Right kidney (tissue), 1 donor: Measurements from ENCODE around the gene ADISSP.
"Not testable (repeated sequence)": the region's sequence is repeated elsewhere in the genome, so short reads cannot be mapped to it uniquely, and the experiment has no call there.

Source experiments
- DNase-seq: peaks from one replicate; pipeline ENCODE4 v3.0.0-alpha.2; 2016

Gene ADISSP

GRCh38 chr20:3798908-3799248 lies 31.3 kb upstream of the ADISSP start:
- DNase-seq = no peak

GRCh38 chr20:3798373-3798768 lies 30.8 kb upstream of the ADISSP start:
- no peak for DNase-seq

DNA sequence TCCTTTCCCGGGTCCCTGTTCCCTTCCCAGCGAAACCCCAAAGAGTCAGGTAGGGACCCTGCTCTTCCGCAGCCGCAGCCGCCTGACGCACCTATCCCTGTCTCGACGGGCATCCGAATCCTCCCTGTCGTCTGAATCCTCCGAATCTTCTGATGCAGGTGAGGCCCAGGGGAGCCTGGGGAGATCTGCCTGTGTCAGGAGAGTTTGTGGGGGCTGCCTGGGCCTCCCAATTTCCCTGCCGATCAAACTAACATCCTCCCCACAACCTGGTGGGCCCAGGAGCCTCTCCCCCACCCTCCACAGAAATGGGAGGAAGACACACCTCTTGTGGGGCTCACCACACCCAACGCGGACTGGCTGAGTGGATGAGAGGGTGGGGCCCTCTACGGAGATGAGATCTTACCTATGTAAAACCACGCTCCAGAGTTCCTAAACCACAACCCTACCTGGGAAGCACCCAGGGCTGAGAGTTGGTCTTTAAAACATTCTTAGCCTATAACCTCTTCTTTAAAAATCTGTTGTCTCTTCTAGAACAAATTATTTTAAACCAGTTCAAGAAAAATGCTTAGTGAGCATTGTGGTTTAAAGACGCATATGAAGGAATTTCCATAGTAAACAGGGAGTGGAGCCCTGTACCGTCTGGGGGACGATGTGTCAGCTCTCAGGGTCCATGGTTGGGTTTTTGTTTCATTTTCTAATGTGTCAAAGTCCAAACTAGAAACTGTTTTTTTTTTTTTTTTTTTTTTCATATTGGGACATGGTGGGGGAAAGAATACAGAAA lies 30.2 kb upstream of the ADISSP start:
- no peak for DNase-seq

GRCh38 chr20:3797226-3797545 lies 29.6 kb upstream of the ADISSP start:
- DNase-seq = no peak

DNA sequence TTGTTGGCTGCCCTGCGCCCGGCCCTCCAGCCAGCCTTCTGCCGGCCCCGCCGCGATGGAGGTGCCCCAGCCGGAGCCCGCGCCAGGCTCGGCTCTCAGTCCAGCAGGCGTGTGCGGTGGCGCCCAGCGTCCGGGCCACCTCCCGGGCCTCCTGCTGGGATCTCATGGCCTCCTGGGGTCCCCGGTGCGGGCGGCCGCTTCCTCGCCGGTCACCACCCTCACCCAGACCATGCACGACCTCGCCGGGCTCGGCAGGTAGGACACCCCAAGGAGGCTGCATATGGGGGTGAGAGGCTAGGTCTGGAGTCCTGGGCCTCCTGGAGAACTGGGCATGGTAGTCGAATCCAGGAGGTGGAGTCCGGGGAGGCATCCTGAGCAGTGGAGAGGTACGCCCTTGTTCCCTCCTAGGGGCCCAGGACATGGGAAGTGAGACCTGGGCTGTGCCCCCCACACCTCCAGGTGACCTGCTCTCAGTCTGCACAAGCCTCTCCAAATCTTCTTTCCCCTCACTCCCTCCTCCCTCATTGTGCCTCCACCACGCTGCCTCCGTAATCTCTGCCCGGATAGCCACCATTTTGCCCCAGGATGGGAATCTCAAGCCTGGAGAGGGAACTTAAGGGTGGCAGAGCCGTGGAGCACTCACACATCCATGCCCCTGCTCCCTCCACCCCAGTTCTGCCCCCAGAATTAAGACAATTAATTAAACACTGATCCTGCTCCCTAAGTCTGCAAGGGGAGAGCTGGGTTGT lies 29.1 kb upstream of the ADISSP start:
- DNase-seq = peak; percentile 70

GRCh38 chr20:3795511-3796468 lies 28.2 kb upstream of the ADISSP start, which contains the start of gene CDC25B:
Gene CDC25B (plus strand): TSS chr20:3796310. CDS start chr20:3796532, 222 bp downstream.
- peak; percentile 92 for DNase-seq

- no peak for DNase-seq
Measured at GRCh38 chr20:3794701-3795420, 27.3 kb upstream of the ADISSP start.

GRCh38 chr20:3794168-3794567 lies 26.6 kb upstream of the ADISSP start:
- DNase-seq = not testable (repeated sequence)

DNA sequence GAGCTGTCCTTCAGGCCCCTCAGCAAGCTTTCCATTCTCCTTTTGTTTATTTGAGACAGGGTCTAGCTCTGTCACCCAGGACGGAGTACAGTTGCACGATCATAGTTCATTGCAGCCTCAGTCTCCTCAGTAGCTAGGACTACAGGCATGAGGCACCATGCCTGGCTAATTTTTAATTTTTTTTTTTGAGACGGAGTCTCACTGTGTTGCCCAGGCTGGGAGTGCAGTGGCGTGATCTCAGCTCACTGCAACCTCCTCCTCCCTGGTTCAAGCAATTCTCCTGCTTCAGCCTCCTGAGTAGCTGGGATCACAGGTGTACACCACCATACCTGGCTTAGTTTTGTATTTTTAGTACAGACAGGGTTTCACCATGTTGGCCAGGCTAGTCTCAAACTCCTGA lies 21.6 kb upstream of the ADISSP start:
- not testable (repeated sequence) for DNase-seq

- no peak for DNase-seq
Measured at GRCh38 chr20:3788685-3789155, 21.2 kb upstream of the ADISSP start.

- no peak for DNase-seq
Measured at GRCh38 chr20:3787324-3788014, 19.9 kb upstream of the ADISSP start.

DNA sequence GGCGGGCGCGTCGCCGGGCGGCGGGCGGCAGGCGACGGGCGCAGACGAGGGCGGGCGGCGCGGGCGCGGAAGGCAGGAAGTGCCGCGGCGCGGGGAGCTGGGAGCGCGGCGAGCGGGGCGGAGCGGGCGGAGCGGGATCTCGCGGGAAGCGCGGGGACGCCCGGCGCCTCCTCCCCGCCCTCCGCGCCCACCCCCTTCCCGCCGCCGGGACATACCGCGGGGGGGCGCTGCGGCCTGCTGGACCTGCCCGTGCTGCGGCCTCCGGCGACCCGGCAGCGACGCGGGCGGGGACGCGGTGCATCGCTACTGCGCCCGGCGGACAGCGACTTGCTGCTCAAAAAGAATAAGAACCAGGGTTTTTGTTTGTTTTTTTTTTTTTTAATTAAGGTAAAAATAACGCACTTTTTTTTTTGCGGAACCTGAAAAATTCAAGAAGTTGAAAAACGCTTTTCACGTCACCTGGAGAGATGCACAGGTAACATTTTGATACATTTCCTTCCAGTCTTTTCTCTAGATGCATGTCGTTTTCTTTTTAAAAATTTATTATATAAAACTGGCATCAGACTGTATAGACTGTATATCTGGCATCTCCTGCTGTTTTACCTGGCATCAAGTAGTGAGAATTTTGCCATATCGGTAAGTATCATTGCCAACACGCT lies 19.2 kb upstream of the ADISSP start, which contains the start of gene CENPB:
Gene CENPB, minus strand, starts transcription at position 76 of the 659 bp plus-strand sequence. CDS start 257 bp downstream, outside the sequence.
- peak; percentile 57 for DNase-seq

DNA sequence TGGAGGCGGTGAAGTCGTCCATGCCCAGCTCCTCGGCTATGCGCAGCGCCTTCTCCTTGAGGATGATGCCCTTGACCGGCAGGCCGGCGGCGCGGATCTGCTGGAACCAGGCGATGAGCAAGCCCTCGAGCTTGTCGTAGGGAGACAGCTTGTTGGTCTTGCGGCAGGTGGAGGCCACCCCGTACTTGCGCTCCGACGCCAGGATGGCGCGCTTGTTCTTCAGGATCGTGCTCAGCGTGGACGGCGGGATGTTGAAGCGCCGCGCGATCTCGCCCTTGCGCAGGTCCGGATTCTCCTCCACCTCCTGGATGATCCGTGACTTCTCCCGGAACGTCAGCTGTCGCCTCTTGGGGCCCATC lies 18.6 kb upstream of the ADISSP start:
- DNase-seq = peak; percentile 80

DNA sequence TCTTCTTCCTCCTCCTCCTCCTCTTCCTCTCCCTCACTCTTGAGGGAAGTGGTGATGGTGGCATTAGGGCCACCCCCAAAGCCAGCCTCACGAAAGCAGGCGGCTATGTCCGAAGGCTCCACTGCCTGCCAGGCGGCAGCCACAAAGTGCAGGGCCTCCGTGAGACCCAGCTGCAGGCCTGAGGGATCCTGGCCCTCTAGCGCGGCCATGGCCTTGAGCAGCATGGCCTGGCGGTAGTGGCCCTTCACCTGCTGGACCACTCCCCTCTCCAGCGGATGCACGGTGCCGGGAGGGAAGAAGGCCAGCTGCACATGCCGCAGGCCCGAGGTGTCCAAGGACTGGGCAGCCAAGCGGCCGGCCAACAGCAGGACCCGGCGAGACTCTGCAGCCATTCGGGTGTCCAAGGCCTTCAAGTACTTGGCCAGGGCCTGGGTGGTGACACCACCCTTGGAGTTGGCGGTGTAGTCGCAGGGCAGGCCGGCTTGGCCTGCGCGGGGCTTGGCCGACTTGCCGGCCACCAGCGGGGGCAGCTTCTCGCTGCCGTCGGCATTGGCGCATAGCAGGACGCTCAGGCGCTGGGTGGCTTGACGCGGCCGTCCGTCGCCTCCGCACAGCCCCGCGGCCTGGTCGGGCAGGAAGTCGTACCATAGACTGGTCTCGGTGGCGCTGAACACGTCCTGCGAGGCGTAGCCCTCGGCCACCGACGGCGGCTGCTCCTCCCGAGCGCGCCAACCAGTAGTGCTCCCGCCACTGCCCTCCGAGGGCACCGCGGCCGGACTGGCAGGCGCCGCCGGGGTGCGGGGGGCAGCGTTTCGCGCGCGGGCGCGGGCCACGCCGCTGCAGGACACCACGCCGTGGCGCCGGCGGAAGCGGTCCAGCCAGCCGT lies 17.9 kb upstream of the ADISSP start:
- no peak for DNase-seq

DNA sequence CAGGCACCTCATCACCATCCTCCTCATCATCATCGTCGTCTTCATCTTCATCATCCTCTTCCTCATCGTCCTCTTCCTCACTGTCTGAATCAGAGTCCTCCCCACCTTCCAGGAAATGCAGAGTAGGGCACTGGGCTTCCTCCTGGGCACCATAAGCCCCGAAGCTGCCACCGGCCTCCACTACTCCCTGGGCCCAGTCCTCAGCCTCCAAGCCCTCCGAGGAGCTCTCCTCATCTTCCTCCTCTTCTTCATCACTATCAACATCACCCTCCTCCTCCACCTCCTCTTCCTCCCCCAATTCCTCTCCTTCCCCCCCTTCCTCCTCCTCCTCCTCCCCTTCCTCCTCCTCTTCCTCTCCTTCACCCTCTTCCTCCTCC lies 17.3 kb upstream of the ADISSP start:
- no peak for DNase-seq

DNA sequence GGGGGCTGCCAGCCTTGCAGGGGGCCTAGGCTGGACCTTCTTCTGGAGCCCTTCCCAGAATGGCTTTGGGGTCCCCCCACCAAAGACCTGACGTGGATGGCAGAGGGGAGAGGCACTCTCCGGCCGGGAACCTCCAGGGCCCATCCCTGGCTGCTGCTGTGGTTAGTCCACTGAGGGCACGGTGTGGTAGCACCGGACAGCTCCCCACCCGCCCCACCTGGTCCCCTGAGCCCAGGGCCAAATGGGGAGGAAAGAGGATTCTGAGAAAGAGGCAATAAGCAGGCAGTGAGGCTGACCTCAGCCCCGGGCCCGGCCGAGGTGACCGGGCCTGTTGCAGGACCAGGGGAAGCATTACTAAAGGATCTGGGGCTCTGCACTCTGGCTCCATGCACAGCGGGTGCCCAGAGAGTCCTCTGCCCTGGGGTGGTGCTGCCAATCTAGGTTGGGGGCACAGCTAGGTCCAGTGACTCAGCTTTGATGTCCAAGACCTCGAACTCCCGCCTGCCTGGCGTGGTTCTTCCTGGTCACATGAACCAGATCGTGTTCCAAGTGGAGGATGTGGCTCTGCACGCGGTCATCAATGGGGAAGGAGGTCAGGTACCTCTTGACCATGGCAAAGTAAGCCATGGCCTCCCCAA lies 16.8 kb upstream of the ADISSP start:
- DNase-seq = no peak

- DNase-seq = no peak
Measured at GRCh38 chr20:3783511-3784195, 16.1 kb upstream of the ADISSP start.

DNA sequence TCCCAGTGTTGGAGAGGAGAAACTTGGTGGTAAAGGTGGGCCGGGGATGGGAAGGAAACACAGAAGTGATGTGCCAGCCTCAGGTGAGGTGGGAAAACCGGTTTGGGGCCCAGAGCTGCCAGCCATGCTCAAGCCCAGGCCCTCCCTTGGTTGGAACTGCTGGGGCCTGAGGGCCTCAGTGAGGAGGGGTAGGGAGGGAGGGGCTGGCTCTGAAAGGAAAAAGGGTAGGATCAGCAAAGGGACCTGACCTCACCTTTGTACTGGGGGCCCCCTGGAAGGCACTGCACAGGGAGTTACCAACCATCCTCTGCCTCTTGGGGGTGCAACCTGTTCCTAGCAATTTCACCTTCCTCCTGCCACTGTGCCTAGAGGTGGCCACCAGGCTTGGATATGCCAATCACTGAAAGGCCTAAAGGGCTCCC lies 15.5 kb upstream of the ADISSP start:
- no peak for DNase-seq

GRCh38 chr20:3782597-3782996 lies 15.0 kb upstream of the ADISSP start:
- no peak for DNase-seq
